WI38 (cell line): ENCODE data around the gene C1orf159.
A peak's percentile ranks its signal among the peaks of the same experiment; 100 is the strongest.

ENCODE experiments used
- H3K4me3 ChIP-seq: 2 replicates; pipeline ENCODE4 v1.5.1; 2011; ENCODE audit warnings: low read depth, mild to moderate bottlenecking, control low read depth, low read length
- CTCF ChIP-seq: IDR thresholded peaks from 2 replicates; pipeline ENCODE4 v1.5.1; 2012; ENCODE audit warnings: low read depth, mild to moderate bottlenecking, control low read depth, low read length

The C1orf159 gene

GRCh38 chr1:1072849-1073742, 42.8 kb downstream of the C1orf159 start:
- TF ChIP-seq CTCF = no peak
- H3K4me3 ChIP-seq = no peak overlapping the region

GRCh38 chr1:1072299-1072848, 43.5 kb downstream of the C1orf159 start:
- no peak overlapping the region for H3K4me3 ChIP-seq
- TF ChIP-seq CTCF = no peak

- no peak for TF ChIP-seq CTCF
- H3K4me3 ChIP-seq = no peak overlapping the region
These were observed 44.2 kb downstream of the C1orf159 start for GRCh38 chr1:1071486-1072298.

- no peak for TF ChIP-seq CTCF
- H3K4me3 ChIP-seq = no peak overlapping the region; the same call in 1 of the 2 replicates
These were observed 45.9 kb downstream of the C1orf159 start for GRCh38 chr1:1069711-1070676.

DNA sequence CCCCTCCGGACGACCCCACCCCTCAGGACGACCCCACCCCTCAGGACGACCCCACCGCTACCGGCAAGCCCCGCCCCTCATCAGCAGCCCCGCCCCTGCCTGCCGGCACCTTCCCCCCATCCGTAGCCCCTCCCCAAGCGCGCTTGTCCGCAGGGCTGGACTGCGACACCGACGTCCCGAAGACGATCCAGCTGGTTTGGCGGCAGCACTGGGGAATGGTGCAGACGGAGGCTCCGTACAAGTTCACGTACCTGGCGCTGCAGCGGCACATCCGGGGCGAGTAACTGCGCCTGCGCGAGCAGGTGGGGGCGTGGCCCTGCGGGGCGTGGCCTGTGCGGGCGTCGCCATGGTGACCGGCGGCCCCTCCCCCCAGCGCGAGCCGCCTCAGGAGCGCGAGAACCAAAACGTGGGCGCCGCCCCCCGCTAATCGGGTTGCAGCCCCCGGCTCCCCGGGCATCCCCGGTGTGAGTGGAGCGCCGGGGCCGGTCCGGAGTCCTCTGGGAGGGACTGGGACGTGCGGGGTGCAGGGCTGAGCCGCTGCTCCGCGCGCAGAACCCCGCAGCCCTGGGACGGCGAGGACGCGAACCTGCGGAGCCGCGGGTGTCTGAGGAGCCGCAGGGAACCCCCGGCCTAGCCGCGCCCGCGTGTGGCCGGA, 46.7 kb downstream of the C1orf159 start:
- TF ChIP-seq CTCF = no peak
- H3K4me3 ChIP-seq = peak overlapping the region; percentile 59

DNA sequence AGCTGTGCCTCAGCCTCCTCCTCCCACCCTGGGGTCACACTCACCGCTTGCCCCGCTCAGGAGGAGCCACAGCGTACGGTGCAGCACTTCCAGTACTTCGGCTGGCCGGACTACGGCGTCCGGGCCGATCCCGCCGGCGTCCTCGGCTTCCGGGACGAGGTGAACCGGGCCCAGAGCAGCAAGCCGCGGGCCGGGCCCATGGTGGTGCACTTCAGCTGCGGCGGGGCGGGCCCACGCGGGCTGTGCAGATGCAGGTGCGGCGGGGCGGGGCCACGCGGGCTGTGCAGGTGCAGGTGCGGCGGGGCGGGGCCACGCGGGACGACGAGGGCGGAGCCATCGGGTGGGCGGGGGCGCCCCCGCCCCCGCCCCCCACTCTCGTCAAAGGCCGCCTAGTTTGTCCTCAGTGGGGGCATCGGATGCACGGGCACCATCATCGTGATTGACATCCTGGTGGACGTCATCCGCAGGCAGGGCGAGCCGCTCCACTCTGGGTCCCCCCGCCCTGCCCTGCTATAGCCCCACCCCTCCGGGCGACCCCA, 47.3 kb downstream of the C1orf159 start:
- TF ChIP-seq CTCF = no peak
- H3K4me3 ChIP-seq = no peak overlapping the region; the same call in 1 of the 2 replicates
